ENCODE measurements around the gene S100A10. TPM values are rescaled to one million over a fixed set of nuclear protein-coding genes. Genes with fewer than 3 reads are reported as not detected.

The S100A10 gene
- total RNA-seq, 2 experiments from 2014 or later = 2.6 TPM; not detected in 1

DNA sequence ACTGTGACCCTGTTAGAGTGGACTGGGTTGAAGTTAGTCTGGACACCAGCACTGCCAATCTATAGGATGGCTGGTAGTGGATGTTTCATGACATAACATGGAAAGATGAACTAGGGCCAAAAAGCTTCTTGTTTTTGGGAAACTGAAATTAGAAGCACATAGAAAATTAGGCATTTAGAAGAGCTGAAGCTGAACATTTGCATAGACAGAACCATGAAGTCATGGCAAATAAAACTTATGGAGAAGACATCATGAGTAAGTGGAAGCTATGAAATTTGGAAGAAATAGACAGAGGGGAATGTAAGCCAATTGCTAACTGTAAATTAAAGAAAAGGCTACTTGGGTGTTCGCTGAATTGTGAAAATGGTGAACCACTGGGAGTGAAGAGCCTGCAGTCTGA lies 45.8 kb upstream of the S100A10 start:
- H3K4me1 ChIP-seq (ENCODE audit: insufficient read depth, low read length, poor library complexity, severe bottlenecking) = peaks cover 23% of the 10 kb centered on the region
- H2AFZ ChIP-seq (ENCODE audit: low read length) = no peak overlapping the region
- TF ChIP-seq, protein P1, sequence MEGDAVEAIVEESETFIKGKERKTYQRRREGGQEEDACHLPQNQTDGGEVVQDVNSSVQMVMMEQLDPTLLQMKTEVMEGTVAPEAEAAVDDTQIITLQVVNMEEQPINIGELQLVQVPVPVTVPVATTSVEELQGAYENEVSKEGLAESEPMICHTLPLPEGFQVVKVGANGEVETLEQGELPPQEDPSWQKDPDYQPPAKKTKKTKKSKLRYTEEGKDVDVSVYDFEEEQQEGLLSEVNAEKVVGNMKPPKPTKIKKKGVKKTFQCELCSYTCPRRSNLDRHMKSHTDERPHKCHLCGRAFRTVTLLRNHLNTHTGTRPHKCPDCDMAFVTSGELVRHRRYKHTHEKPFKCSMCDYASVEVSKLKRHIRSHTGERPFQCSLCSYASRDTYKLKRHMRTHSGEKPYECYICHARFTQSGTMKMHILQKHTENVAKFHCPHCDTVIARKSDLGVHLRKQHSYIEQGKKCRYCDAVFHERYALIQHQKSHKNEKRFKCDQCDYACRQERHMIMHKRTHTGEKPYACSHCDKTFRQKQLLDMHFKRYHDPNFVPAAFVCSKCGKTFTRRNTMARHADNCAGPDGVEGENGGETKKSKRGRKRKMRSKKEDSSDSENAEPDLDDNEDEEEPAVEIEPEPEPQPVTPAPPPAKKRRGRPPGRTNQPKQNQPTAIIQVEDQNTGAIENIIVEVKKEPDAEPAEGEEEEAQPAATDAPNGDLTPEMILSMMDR (conservative IDR thresholded peaks at IDR 0.05; ENCODE audit: low read length) = no peak
- no peak for TF ChIP-seq EZH2phosphoT487 (IDR thresholded peaks at IDR 0.05; ENCODE audit: borderline replicate concordance, low read depth, low read length)
- no peak overlapping the region for H3K4me3 ChIP-seq (ENCODE audit: low read depth, low read length, poor library complexity, severe bottlenecking)
- intact Hi-C loops (cut with micrococcal nuclease; ENCODE audit: unreplicated experiment) = no loop called here
- no peaks in the 10 kb centered on the region for H3K9me2 ChIP-seq (ENCODE audit: insufficient read depth, low read length)
- H4K20me1 ChIP-seq (ENCODE audit: insufficient read depth, low read length) = no peaks in the 10 kb centered on the region
- H3K79me2 ChIP-seq (ENCODE audit: insufficient read depth, low read depth, low read length) = no peaks in the 10 kb centered on the region
- no peak overlapping the region for H3K27ac ChIP-seq (ENCODE audit: low read depth, low read length, poor library complexity, severe bottlenecking)
- no peaks in the 10 kb centered on the region for H3K36me3 ChIP-seq (ENCODE audit: insufficient read depth, low read length)
- no TSS peak for BruUV-seq (replicated peaks)
- no peaks in the 10 kb centered on the region for H3K9me3 ChIP-seq (ENCODE audit: low read length)
- ChIA-PET POLR2A (interaction anchor here (1.3 kb wide), 1 partner anchor 9 kb away, joined by 5 read pairs; no protein-coding TSS in a partner anchor), CTCF (ENCODE audit: unreplicated experiment) (no interaction called here)
- DNase-seq (ENCODE audit: low spot score) = no peak
- no peak overlapping the region for H3K4me2 ChIP-seq (ENCODE audit: low read length)

DNA sequence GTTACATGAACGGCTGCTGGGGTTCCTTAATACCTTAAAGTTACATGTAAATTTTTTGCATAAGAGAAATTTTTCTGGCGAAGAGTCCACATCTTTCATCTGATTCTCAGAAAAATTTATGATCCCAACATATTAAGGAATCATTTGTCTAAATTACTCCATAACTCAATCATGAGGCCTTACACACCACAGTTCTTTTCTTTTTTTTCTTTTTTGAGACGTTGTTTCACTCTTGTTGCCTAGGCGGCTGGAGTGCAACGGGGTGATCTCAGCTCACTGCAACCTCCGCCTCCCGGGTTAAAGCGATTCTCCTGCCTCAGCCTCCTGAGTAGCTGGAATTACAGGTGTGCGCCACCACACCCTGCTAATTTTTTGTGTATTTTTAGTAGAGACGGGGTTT lies 45.2 kb upstream of the S100A10 start:
- H3K9me2 ChIP-seq (ENCODE audit: insufficient read depth, low read length) = no peaks in the 10 kb centered on the region
- no peaks in the 10 kb centered on the region for H3K36me3 ChIP-seq (ENCODE audit: insufficient read depth, low read length)
- H3K4me2 ChIP-seq (ENCODE audit: low read length) = no peak overlapping the region
- intact Hi-C loops (cut with micrococcal nuclease; ENCODE audit: unreplicated experiment) = no loop called here
- BruUV-seq (replicated peaks) = no TSS peak
- no peak for TF ChIP-seq EZH2phosphoT487 (IDR thresholded peaks at IDR 0.05; ENCODE audit: borderline replicate concordance, low read depth, low read length)
- TF ChIP-seq, protein P1 (conservative IDR thresholded peaks at IDR 0.05; ENCODE audit: low read length) = no peak
- H3K4me1 ChIP-seq (ENCODE audit: insufficient read depth, low read length, poor library complexity, severe bottlenecking) = peaks cover 29% of the 10 kb centered on the region
- no peaks in the 10 kb centered on the region for H3K79me2 ChIP-seq (ENCODE audit: insufficient read depth, low read depth, low read length)
- peak overlapping the region; percentile 63; the same call in 1 of the 2 replicates for H2AFZ ChIP-seq (ENCODE audit: low read length)
- no peak for DNase-seq (ENCODE audit: low spot score)
- CTCF ChIA-PET (ENCODE audit: unreplicated experiment) = no interaction called here
- peak overlapping the region; percentile 42 for H3K27ac ChIP-seq (ENCODE audit: low read depth, low read length, poor library complexity, severe bottlenecking)
- H4K20me1 ChIP-seq (ENCODE audit: insufficient read depth, low read length) = no peaks in the 10 kb centered on the region
- POLR2A ChIA-PET = interaction anchor here (0.6 to 5.7 kb wide), 3 partner anchors 9 to 139 kb away, joined by 3 to 38 read pairs (median 5); no protein-coding TSS in a partner anchor
- no peaks in the 10 kb centered on the region for H3K9me3 ChIP-seq (ENCODE audit: low read length)
- no peak overlapping the region for H3K4me3 ChIP-seq (ENCODE audit: low read depth, low read length, poor library complexity, severe bottlenecking)

Data from OCI-LY7 (cell line).